Endothelial cell of umbilical vein (primary cell): Measurements from ENCODE around the gene ZFYVE21. TPM values are rescaled to one million over a fixed set of nuclear protein-coding genes. Genes with fewer than 3 reads are reported as not detected.

Source experiments
- BruUV-seq: library from RNA; stranded (reverse); fragments of 400-500 nt; replicated peaks from 2 replicates; lab custom pipeline; 2021; lab: Mats Ljungman, UMichigan
- CTCF ChIA-PET: fragments of 300-600, 350-600 bp; sonication (Branson Sonifier 250); formaldehyde crosslinking; loops from one replicate; lab custom pipeline; 2021; ENCODE audit warnings: antibody characterized with exemption, inconsistent platforms; lab: Charles Lee
- POLR2A ChIA-PET: fragments of 300-600, 350-600 bp; sonication (Branson Sonifier 250); formaldehyde crosslinking; loops from one replicate; lab custom pipeline; 2021; ENCODE audit warnings: antibody characterized with exemption, inconsistent platforms; lab: Charles Lee
- DNase-seq: peaks from one replicate; pipeline ENCODE4 v3.0.0-alpha.2; 2011; ENCODE audit warnings: low read depth, low spot score
- FAIRE-seq: peaks from 2 replicates; lab custom pipeline; 2011; peaks lifted over from hg19 to GRCh38; lab: Jason Lieb, UNC
- H2AFZ ChIP-seq: 2 replicates; pipeline ENCODE4 v1.6.0; 2012; ENCODE audit warnings: low read depth, low read length, control low read depth, inconsistent platforms
- H3K27ac ChIP-seq: 2 replicates; pipeline ENCODE4 v1.5.1; 2011; ENCODE audit warnings: low read depth, mild to moderate bottlenecking, control low read depth, low read length, moderate library complexity; ENCODE audit not compliant: insufficient read depth
- H3K27me3 ChIP-seq, 2 experiments: 2 replicates each; pipeline versions ENCODE4 v1.6.0 to v1.6.1; 2011; ENCODE audit warnings: low read length in 2 of 2, mixed read lengths in 1 of 2; ENCODE audit not compliant: control insufficient read depth in 2 of 2, insufficient read depth in 2 of 2
- H3K36me3 ChIP-seq, 2 experiments: 2 replicates in 1 of 2; 3 replicates in 1 of 2; pipeline ENCODE4 v1.5.1; 2011; ENCODE audit warnings: low read length in 2 of 2, mild to moderate bottlenecking in 1 of 2, moderate library complexity in 1 of 2; ENCODE audit not compliant: control insufficient read depth in 2 of 2, insufficient read depth in 2 of 2; ENCODE audit errors: extremely low read depth in 1 of 2
- H3K4me1 ChIP-seq: 3 replicates; pipeline ENCODE4 v1.5.1; 2011; ENCODE audit warnings: mild to moderate bottlenecking, low read length; ENCODE audit not compliant: control insufficient read depth, insufficient read depth; ENCODE audit errors: extremely low read depth
- H3K4me2 ChIP-seq: 2 replicates; pipeline ENCODE4 v1.6.1; 2011; ENCODE audit warnings: low read length, control low read depth, mixed read lengths; ENCODE audit not compliant: insufficient read depth
- H3K4me3 ChIP-seq, 3 experiments: fragments of 200-600 bp in 1 of 3; sonication (generic), shearing (Covaris generic) in 1 of 3; replicated peaks in 1 of 3; 2 replicates each; pipeline ENCODE4 v1.5.1; 2011 to 2016; ENCODE audit warnings: control low read depth in 3 of 3, low read length in 3 of 3, mild to moderate bottlenecking in 2 of 3, inconsistent platforms in 1 of 3, low read depth in 1 of 3, moderate library complexity in 1 of 3; ENCODE audit not compliant: insufficient read depth in 1 of 3
- H3K79me2 ChIP-seq: 2 replicates; pipeline ENCODE4 v1.6.0; 2012; ENCODE audit warnings: low read length, inconsistent platforms; ENCODE audit not compliant: control insufficient read depth, insufficient read depth
- H3K9ac ChIP-seq: replicated peaks from 2 replicates; pipeline ENCODE3; 2011; ENCODE audit warnings: low read length, control low read depth; ENCODE audit not compliant: insufficient read depth; ENCODE audit errors: extremely low read depth
- H3K9me1 ChIP-seq: replicated peaks from 3 replicates; pipeline ENCODE4 v1.6.0; 2011; ENCODE audit warnings: mild to moderate bottlenecking, low read length; ENCODE audit not compliant: control insufficient read depth, insufficient read depth; ENCODE audit errors: extremely low read depth
- H3K9me3 ChIP-seq: replicated peaks from 2 replicates; pipeline ENCODE4 v1.5.1; 2012; ENCODE audit warnings: low read length, inconsistent platforms; ENCODE audit not compliant: control insufficient read depth, insufficient read depth
- H4K20me1 ChIP-seq: replicated peaks from 2 replicates; pipeline ENCODE3; 2011; ENCODE audit warnings: mild to moderate bottlenecking, low read length; ENCODE audit not compliant: control insufficient read depth, insufficient read depth; ENCODE audit errors: extremely low read depth
- CTCF ChIP-seq, 2 donors: IDR thresholded peaks; 1 replicate in 1 of 2; 2 replicates in 1 of 2; pipeline ENCODE4 v1.5.1; 2011; ENCODE audit warnings: low read length in 2 of 2, mild to moderate bottlenecking in 2 of 2, moderate library complexity in 2 of 2, control low read depth in 1 of 2, inconsistent platforms in 1 of 2, low read depth in 1 of 2; ENCODE audit not compliant: insufficient read depth in 1 of 2; ENCODE audit errors: extremely low read depth in 1 of 2
- EZH2 ChIP-seq: IDR thresholded peaks from 2 replicates; pipeline ENCODE4 v1.6.1; 2012; ENCODE audit warnings: borderline replicate concordance, low read depth, mild to moderate bottlenecking, moderate library complexity, low read length, inconsistent platforms; ENCODE audit not compliant: severe bottlenecking
- FOS ChIP-seq: IDR thresholded peaks from 2 replicates; pipeline ENCODE4 v1.6.1; 2011; ENCODE audit warnings: mild to moderate bottlenecking, low read length, moderate library complexity, borderline replicate concordance; ENCODE audit not compliant: insufficient read depth
- GATA2 ChIP-seq: IDR thresholded peaks from 2 replicates; pipeline ENCODE4 v1.7.0; 2011; ENCODE audit warnings: low read depth, mild to moderate bottlenecking, moderate library complexity, mixed read lengths, low read length; ENCODE audit not compliant: insufficient read length, insufficient read depth
- JUN ChIP-seq: IDR thresholded peaks from 2 replicates; pipeline ENCODE4 v1.6.1; 2011; ENCODE audit warnings: borderline replicate concordance, low read depth; ENCODE audit not compliant: insufficient read length, insufficient read depth
- MAX ChIP-seq: IDR thresholded peaks from 2 replicates; pipeline ENCODE4 v1.6.1; 2011; ENCODE audit not compliant: insufficient read depth, insufficient read length
- MYC ChIP-seq: IDR thresholded peaks from one replicate; pipeline ENCODE4 v1.6.1; 2011; ENCODE audit warnings: mild to moderate bottlenecking, low read depth, low read length
- POLR2A ChIP-seq: IDR thresholded peaks from 2 replicates; pipeline ENCODE4 v1.6.1; 2012; ENCODE audit warnings: low read depth, mild to moderate bottlenecking, control low read depth, low read length
- POLR2AphosphoS5 ChIP-seq: IDR thresholded peaks from 2 replicates; pipeline ENCODE4 v1.6.1; 2012; ENCODE audit warnings: low read depth, mild to moderate bottlenecking, control low read depth, low read length, moderate library complexity; ENCODE audit not compliant: insufficient read depth
- dilution Hi-C: fragments of 300-500 bp; cut with MboI; formaldehyde crosslinking; loops from one replicate; pipeline ENCODE4 v1.15.0; 2019; ENCODE audit warnings: low sequenced_read_pairs; ENCODE audit not compliant: extremely low pct_ligation_motif_present
- intact Hi-C: fragments of 100-400 bp; cut with micrococcal nuclease; formaldehyde crosslinking; loops from one replicate; pipeline ENCODE4 v1.10.0; 2022
- polyA plus RNA-seq, 4 experiments: library from polyadenylated mRNA; depleted of rRNA in 3 of 4; stranded (reverse) in 3 of 4; unstranded in 1 of 4; fragments of >200 nt; gene quantifications; 2 replicates each; pipeline versions ENCODE4 v1.2.1 to v1.2.3, GENCODE V29; 2011 to 2012; ENCODE audit warnings: missing spikeins in 1 of 4
- total RNA-seq: library from RNA; stranded (reverse); gene quantifications from 2 replicates; pipeline ENCODE4 v1.2.3, GENCODE V29; 2021

Gene ZFYVE21
- total and polyA plus RNA-seq, 2 donors (not counting 3 experiments of a cell fraction or from before 2014, with no cell fraction given), result 54.5 to 98.3 TPM

- DNase-seq (no peak), FAIRE-seq (no peak)
- Histone ChIP-seq H3K27me3 (no peaks in the 10 kb centered on the region), H3K9me3 (no peaks in the 10 kb centered on the region), H3K4me3 (no peak overlapping the region), H3K79me2 (no peaks in the 10 kb centered on the region), H3K4me1 (peaks cover 3% of the 10 kb centered on the region), H3K4me2 (no peak overlapping the region), H4K20me1 (no peaks in the 10 kb centered on the region), H3K9me1 (no peaks in the 10 kb centered on the region), H2AFZ (no peak overlapping the region), H3K27ac (no peak overlapping the region), H3K36me3 (peaks cover 0 to 42% of the 10 kb centered on the region in 2 experiments), H3K9ac (no peak overlapping the region)
- dilution Hi-C loops (no loop called here), intact Hi-C loops (no loop called here)
- TF ChIP-seq POLR2AphosphoS5, result no peak
- CTCF ChIA-PET, result interaction anchor here (0.9 to 1.6 kb wide), 6 partner anchors 20 to 165 kb away, joined by 3 to 6 read pairs (median 4); partner anchors contain the start of genes XRCC3 and ZFYVE21
- BruUV-seq, result no TSS peak
- POLR2A ChIA-PET, result no interaction called here
Observed at GRCh38 chr14:103735815-103736545, 20.4 kb downstream of the ZFYVE21 start.

GRCh38 chr14:103736546-103737431, 21.2 kb downstream of the ZFYVE21 start:
- FAIRE-seq (no peak), DNase-seq (no peak)
- Histone ChIP-seq H3K9me1 (no peaks in the 10 kb centered on the region), H3K27ac (no peak overlapping the region), H3K9me3 (no peaks in the 10 kb centered on the region), H3K4me2 (no peak overlapping the region), H3K79me2 (no peaks in the 10 kb centered on the region), H3K4me3 (no peak overlapping the region), H3K9ac (no peak overlapping the region), H3K36me3 (peaks cover 0 to 38% of the 10 kb centered on the region in 2 experiments), H4K20me1 (no peaks in the 10 kb centered on the region), H3K4me1 (peaks cover 11% of the 10 kb centered on the region), H2AFZ (no peak overlapping the region), H3K27me3 (no peaks in the 10 kb centered on the region)
- ChIA-PET POLR2A (no interaction called here), CTCF (interaction anchor here (1.1 to 1.6 kb wide), 3 partner anchors 29 to 164 kb away, joined by 3 to 4 read pairs (median 3); no protein-coding TSS in a partner anchor)
- dilution Hi-C loops (no loop called here), intact Hi-C loops (no loop called here)
- TF ChIP-seq EZH2 (no peak), GATA2 (no peak), JUN (no peak), MAX (no peak), CTCF (IDR thresholded peaks at IDR 0.05; ENCODE audit: extremely low read depth in 1 of 2, insufficient read depth in 1 of 2, low read depth in 1 of 2, low read length in 2 of 2) (no peak), MYC (no peak), FOS (no peak), POLR2AphosphoS5 (no peak), POLR2A (no peak)
- no TSS peak for BruUV-seq
